NCI-H345 (cell line): ENCODE data around the gene LGR6.

Experiments
- DNase-seq: peaks from one replicate; lab custom pipeline; 2025; lab: John Stamatoyannopoulos, UW

Gene LGR6

DNA sequence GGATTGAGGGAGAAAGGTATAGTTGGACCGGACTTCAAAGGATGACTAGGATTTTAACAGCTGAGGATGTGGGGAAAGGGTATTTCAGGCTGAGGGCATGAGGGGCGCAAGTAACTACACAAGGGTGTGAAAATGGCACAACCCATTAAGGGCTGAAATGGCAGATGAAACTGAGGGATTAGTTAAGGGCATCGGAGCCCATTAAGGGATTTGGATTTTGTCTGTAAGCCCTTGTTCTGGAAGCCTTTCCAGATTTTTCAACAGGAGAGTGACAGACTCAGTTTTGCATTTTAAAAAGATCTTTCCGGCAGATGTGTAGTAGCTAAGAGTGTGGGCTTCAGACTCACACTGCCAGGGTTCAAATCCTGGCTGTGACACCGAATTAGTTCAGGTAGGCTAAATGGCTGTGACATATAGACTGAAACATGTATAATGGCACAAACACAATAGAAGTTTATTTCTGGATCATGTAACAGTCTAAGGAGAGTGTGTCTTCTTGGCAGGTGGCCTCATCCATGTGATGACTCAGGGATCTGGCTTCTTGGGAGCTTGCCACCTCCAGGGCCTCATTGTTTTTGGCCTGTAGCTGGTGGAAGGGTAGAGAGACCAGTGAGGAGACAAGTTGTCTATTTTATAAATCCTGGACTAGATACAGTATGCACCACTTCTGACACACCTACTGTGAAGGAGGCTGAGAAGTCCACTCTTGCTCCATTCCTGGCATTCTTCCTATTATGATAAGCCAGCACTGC lies 98.5 kb downstream of the LGR6 start:
- peak; percentile 27 for DNase-seq

DNA sequence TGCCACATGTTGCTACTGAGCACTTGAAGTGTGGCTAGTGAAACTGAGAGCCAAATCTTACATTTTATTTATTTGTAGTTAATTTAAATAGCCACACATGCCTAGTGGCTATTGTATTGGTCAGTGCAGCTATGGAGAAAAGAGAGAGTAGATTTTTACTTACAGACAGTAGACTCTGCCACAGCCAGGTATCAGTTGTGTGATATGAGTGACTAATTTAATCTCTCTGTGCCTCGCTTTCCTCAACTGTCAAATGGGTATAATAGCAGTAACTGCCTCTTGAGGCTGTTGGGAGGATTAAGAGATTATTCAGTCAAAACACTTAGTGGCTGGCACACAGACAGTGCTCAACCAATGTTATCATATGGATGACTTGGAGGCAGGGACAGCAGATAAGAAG lies 99.2 kb downstream of the LGR6 start:
- DNase-seq, result no peak

- no peak for DNase-seq
Measured at GRCh38 chr1:202293569-202293968, 100.0 kb downstream of the LGR6 start.

DNA sequence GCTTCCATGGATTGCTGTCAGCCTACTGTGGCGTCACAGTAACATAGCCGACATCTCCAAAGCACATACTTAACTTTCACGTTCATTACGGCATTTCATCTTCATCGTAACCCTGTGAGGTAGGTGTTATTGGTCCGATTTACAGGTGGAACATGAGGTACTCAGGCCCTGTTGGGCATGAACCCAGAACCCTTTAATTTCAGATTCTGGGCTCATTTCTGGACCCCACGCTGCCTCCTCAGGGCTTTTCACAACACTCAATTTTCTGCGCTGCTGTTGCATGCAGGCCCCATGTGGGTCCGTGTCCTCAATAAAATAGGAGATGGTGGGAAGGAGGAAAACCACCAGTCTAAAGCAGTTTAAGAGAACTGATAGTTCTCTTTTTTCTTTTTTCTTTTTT lies 108.6 kb downstream of the LGR6 start:
- no peak for DNase-seq

DNA sequence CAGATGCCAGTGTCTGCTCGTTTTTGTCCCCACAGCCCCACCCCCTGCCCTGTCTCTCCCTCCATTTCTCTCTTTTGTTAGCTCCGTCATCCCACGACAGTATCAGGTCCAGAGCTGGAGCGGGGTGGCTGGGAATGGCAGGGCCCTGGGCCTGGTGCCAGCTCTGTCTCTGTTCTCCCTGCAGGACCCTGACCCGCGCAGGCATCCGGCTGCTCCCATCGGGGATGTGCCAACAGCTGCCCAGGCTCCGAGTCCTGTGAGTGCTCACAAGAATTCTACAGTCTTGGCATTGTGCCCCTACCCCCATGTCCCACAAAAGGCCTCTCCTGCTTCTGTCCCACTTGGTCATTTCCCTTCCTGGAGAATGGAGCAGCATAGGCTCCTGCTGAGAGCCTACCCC lies 110.8 kb downstream of the LGR6 start:
- no peak for DNase-seq

DNA sequence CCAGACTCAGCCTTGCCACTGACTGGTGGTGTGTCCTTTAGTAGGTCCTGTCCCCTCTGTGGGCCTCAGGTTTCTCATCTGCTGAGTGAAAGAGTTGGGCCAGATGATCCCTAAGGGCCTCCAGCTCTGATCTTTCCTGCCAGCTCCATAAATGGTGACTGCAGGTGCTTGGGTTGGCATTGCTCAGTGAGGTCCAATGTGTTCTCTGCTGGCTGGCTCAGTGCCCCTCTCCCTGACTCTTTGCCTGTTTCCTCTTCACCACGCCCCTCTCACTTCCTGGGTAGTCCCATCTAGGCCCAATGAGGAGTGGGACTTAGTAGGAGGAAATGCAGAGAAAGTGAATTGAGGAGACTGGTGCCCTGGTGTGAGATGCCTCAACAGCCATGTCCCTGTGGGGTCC lies 111.6 kb downstream of the LGR6 start:
- no peak for DNase-seq

GRCh38 chr1:202306535-202307345 lies 113.1 kb downstream of the LGR6 start:
- no peak for DNase-seq

DNA sequence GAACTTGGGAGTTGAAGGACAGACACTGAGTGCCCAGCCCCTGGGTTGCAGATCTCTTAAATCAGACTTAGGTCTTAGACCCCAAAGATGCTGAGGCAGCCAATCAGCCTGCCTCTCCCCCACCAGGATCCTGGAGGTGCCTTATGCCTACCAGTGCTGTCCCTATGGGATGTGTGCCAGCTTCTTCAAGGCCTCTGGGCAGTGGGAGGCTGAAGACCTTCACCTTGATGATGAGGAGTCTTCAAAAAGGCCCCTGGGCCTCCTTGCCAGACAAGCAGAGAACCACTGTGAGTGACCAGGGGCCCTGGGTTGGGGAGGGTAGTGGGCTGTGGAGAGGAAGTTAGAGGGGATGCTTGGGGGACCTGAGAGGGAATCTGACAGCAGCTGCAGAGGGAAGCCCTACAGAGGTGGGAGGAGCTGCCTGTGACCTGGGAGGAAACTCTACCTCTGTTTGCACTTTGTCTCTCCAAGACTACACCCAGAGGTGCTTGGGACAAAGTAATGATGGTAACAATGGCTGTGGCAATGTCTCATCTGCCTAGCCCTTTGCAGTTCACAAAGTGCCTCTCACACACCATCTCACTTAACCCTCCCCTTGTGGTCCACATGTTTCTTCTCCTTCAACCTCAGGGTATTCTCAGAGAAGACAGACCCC lies 116.6 kb downstream of the LGR6 start:
- DNase-seq, result no peak

DNA sequence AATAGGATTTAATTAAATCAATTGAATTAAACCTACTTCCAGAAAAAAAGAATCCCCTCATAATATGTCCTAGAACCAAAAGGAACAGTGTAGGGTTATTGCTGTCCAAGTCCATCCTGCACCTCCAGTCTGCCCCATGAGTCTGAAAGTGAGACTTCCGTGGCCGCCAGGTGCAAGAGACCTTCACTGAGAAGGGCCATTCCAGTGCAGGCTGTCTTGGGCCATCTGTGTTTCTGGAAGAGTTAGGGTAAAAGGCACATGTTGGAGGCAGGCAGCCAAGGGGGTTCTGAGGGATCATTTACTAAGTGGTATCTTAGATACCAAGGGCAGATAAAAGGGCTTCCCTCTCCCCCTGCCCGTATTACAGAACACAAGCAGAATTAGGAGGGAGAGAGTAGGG lies 117.1 kb downstream of the LGR6 start:
- DNase-seq, result no peak

DNA sequence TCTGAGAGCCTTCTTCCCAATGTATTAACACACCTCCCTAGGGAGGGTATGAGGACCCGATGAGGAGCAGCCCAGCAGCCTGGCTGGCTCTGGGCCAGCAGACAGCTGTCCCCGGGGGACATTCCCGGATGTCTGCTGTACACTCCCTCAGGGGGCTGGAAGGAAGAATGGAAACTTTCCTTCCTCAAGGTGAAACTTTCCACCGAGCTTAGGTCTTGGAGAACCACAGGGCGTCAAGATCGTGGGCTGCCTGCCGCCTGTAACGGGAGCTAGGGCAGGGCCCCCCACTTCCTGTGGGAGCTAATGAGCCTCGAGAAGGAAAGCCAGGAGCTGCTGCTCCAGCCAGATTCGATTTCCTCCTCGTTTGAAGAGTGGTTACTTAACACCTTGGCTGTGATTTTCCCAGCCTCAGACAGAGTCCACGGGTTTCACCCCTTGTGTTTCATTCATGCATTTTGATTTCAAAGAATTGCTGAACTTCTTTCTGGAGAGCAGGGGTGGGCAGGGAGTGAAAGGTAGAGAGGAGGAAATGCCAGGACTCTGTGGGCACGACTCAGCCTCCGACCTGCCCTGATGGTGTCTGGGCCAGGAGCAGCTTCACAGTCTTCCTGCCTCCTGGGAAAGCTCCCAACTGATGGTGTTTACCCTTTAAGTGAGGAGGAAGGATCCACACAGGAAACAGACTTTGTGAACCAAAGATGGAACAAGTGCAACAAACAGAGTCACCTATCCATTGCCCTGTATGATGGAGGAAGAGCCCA lies 118.5 kb downstream of the LGR6 start:
- peak; percentile 19 for DNase-seq

GRCh38 chr1:202315576-202316168 lies 122.1 kb downstream of the LGR6 start:
- DNase-seq, result peak; percentile 86

- no peak for DNase-seq
Measured at GRCh38 chr1:202316186-202316585, 122.6 kb downstream of the LGR6 start.

- no peak for DNase-seq
Measured at GRCh38 chr1:202317941-202318925, 124.6 kb downstream of the LGR6 start.

- no peak for DNase-seq
Measured at GRCh38 chr1:202319381-202320080, 125.9 kb downstream of the LGR6 start.

DNA sequence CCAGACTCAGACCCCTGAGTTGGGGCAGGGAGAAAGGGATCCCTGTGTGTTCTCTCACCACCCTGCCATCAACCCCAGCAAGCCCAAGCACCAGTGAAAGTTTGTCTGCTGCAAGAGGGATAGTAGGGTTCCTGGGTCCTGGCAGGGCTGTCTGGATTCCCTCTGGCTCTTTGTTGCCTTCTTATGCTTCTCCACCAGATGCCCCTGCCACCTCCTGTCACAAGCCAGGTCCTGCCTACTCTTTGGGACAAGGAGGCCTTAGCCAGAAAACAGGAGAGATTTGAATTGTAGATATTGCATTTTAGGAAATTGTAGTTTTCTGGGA lies 126.4 kb downstream of the LGR6 start:
- no peak for DNase-seq

- no peak for DNase-seq
Measured at GRCh38 chr1:202323731-202324130, 130.1 kb downstream of the LGR6 start.

DNA sequence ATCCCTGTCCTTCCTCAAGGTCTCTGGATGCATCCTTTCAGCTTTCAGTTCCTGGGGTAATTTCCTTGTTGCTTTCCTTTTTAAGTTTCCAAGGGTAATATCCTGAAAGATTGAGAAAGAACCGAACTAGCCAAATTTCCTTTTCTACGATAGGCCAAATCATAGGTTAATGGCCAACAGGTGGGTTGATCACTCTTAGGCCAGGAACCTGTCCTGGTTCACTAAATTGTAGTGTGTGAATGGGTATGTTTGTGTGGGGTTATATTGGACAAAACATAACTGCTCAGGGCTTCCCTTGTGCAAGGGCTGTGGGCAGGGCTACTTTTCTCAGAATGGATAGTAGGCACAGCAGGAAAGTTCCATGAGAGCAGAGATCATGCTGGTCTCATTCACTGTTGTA lies 131.0 kb downstream of the LGR6 start:
- DNase-seq, result no peak

DNA sequence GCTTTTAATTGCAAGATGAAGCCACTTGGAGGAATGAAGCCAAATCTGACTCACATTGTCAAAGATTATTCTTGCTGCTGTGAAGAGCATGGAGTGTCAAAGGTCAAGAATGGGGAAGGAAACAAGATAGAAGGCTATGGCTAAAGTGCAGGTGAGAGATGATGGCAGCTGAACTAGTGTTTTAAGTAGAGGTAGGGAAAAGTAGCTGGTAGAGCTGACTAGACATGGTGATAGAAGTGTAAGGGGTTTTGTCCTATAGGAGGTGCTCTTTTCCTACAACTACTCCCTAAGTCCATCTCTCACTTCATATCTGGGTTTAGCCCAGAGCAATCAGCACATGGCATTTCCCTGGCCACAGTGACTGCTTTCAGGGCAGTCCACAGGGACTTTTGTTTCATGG lies 136.3 kb downstream of the LGR6 start:
- no peak for DNase-seq

DNA sequence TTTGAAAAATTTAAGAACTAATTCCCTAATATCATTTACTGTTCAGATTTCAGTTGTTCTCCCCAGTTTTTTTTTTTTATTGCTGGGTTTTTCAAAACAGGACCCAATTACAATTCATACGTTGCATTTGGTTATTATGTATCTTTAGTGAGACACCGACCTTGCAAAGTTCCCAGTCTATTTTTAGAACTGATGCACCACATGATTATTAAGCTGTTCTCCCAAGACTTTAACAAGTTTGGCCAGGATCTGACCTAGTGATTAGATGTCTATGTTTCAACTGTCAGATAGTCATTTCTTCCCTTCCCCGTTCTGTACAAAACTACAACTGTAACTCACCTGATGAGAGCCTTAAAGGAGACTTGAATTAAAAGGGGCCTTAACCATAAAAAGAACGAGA lies 140.3 kb downstream of the LGR6 start:
- no peak for DNase-seq
